ENCODE data around the gene MPRIP. TPM values are rescaled to one million over a fixed set of nuclear protein-coding genes. Genes with fewer than 3 reads are reported as not detected.
"Not testable (repeated sequence)": the region's sequence is repeated elsewhere in the genome, so short reads cannot be mapped to it uniquely, and the experiment has no call there.

Gene MPRIP
- total and polyA plus RNA-seq, 2 of the 13 experiments (the other 11 are each of a cell fraction or from before 2014, with no cell fraction given) = 50.2 to 52.4 TPM

- peak overlapping the region; percentile 49; the same call in 1 of the 2 replicates for H3K4me2 ChIP-seq (ENCODE audit: low read depth, low read length)
- H3K79me2 ChIP-seq (ENCODE audit: insufficient read depth, low read length); ATAC-seq; POLR2A ChIA-PET; H4K20me1 ChIP-seq (ENCODE audit: insufficient read depth, low read length); H3K9ac ChIP-seq (ENCODE audit: insufficient read depth, low read depth, low read length); DNase-seq (ENCODE audit: low spot score); H3K9me3 ChIP-seq (ENCODE audit: low read length); H3K36me3 ChIP-seq (replicated peaks in 1 of 2; ENCODE audit: control insufficient read depth in 1 of 2, insufficient read depth in 2 of 2, low read length in 2 of 2); CTCF ChIA-PET (ENCODE audit: low intra/inter-chr PET ratio, low total read pairs); H2AFZ ChIP-seq (ENCODE audit: low read length); H3K27ac ChIP-seq (ENCODE audit: extremely low read length, insufficient read depth, low read length); FAIRE-seq; BruUV-seq (replicated peaks); H3K4me3 ChIP-seq (replicated peaks in 1 of 3; ENCODE audit: insufficient read depth in 1 of 3, low read depth in 2 of 3, low read length in 3 of 3): not testable (repeated sequence)
- TF ChIP-seq ZNF263 (CRISPR knock-in tag; IDR thresholded peaks at IDR 0.05) (peak; percentile 70; the same call in 1 of the 2 replicates), HNRNPL (IDR thresholded peaks at IDR 0.05; ENCODE audit: low read depth, low read length) (0 out of 2 replicates have a peak, but pooled peaks have one; percentile 30)
- 31% methylated on average over 5 of the region's 14 CpGs for WGBS (ENCODE audit: low lambda C conversion rate)
- intact Hi-C loops (cut with micrococcal nuclease; ENCODE audit: unreplicated experiment) (loop anchor here (5.0 kb wide), 2 partner anchors 37 to 307 kb away; partner anchors contain the start of gene MPRIP), in situ Hi-C loops (cut with HindIII; ENCODE audit: extremely low pct_ligation_motif_present, low pct_unique_long_range_greater_than_20kb) (loop anchor here (5.0 to 10.0 kb wide), 2 partner anchors 137 to 310 kb away; no protein-coding TSS in a partner anchor)
- peaks cover 0 to 18% of the 10 kb centered on the region in 2 experiments; a peak in 4 of 5 replicates for H3K27me3 ChIP-seq (ENCODE audit: control insufficient read depth in 1 of 2, insufficient read depth in 2 of 2, low read length in 2 of 2)
- H3K4me1 ChIP-seq (ENCODE audit: insufficient read depth, low read length) = peaks cover 19% of the 10 kb centered on the region
Observed at GRCh38 chr17:17004997-17005614, 37.2 kb upstream of the MPRIP start.

GRCh38 chr17:17007891-17008290 lies 34.4 kb upstream of the MPRIP start:
- ATAC-seq; H3K9ac ChIP-seq (ENCODE audit: insufficient read depth, low read depth, low read length); H3K4me1 ChIP-seq (ENCODE audit: insufficient read depth, low read length); H3K4me2 ChIP-seq (ENCODE audit: low read depth, low read length); H3K4me3 ChIP-seq (replicated peaks in 1 of 3; ENCODE audit: insufficient read depth in 1 of 3, low read depth in 2 of 3, low read length in 3 of 3); H3K79me2 ChIP-seq (ENCODE audit: insufficient read depth, low read length); H4K20me1 ChIP-seq (ENCODE audit: insufficient read depth, low read length); H3K9me3 ChIP-seq (ENCODE audit: low read length); BruUV-seq (replicated peaks); H3K36me3 ChIP-seq (replicated peaks in 1 of 2; ENCODE audit: control insufficient read depth in 1 of 2, insufficient read depth in 2 of 2, low read length in 2 of 2); H2AFZ ChIP-seq (ENCODE audit: low read length); CTCF ChIA-PET (ENCODE audit: low intra/inter-chr PET ratio, low total read pairs); intact Hi-C loops (cut with micrococcal nuclease; ENCODE audit: unreplicated experiment); H3K27ac ChIP-seq (ENCODE audit: extremely low read length, insufficient read depth, low read length); DNase-seq (ENCODE audit: low spot score): not testable (repeated sequence)
- peak; percentile 40 for FAIRE-seq
- no CpG with 5 or more reads among the region's 6 CpGs for WGBS (ENCODE audit: low lambda C conversion rate)
- POLR2A ChIA-PET = interaction anchor here (0.6 kb wide), 1 partner anchor 36 kb away, joined by 3 read pairs; no protein-coding TSS in a partner anchor
- in situ Hi-C loops (cut with HindIII; ENCODE audit: extremely low pct_ligation_motif_present, low pct_unique_long_range_greater_than_20kb) = loop anchor here (10.0 kb wide), 1 partner anchor 307 kb away; no protein-coding TSS in a partner anchor
- peaks cover 0 to 18% of the 10 kb centered on the region in 2 experiments; a peak in 3 of 5 replicates for H3K27me3 ChIP-seq (ENCODE audit: control insufficient read depth in 1 of 2, insufficient read depth in 2 of 2, low read length in 2 of 2)

DNA sequence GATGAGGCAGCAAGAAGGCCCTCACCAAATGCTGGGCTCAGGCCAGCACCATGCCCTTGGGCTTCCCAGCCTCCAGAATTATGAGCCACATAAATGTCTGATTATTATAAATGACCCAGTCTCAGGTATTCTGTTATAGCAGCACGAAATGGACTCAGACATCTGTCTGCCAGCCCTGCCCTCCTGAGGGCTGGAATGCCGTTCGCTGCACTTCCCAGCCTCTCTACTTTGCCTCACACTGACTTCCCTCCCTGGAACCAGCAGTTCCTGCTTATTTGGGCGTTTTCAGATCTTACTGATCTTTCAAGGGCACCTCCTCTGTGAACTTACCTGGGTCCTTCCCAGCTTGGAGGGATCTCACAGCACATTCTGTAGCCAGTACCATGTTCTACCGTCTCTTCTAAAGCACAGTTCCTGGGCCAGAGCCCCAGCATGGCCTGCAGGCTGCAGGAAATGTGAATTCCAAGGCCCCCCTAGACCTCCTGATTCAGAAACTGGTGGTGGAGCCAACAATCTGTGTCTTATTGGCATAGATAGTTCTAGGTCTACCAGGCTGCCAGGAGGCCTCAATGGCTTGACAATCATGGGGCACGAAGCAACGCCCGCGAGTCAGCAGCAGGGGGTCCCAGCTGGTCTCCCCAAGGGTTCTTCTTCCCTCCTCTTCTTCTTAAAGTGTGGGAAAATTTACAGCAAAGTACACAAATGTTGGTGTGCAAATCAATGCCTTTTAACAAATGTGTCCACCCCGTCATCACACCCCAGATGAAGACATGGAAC lies 33.4 kb upstream of the MPRIP start:
- H3K27ac ChIP-seq (ENCODE audit: extremely low read length, insufficient read depth, low read length); H3K36me3 ChIP-seq (replicated peaks in 1 of 2; ENCODE audit: control insufficient read depth in 1 of 2, insufficient read depth in 2 of 2, low read length in 2 of 2); intact Hi-C loops (cut with micrococcal nuclease; ENCODE audit: unreplicated experiment); H3K4me1 ChIP-seq (ENCODE audit: insufficient read depth, low read length); H3K9me3 ChIP-seq (ENCODE audit: low read length); H4K20me1 ChIP-seq (ENCODE audit: insufficient read depth, low read length); CTCF ChIA-PET (ENCODE audit: low intra/inter-chr PET ratio, low total read pairs); H2AFZ ChIP-seq (ENCODE audit: low read length); DNase-seq (ENCODE audit: low spot score); ATAC-seq; FAIRE-seq; H3K79me2 ChIP-seq (ENCODE audit: insufficient read depth, low read length); BruUV-seq (replicated peaks); H3K4me2 ChIP-seq (ENCODE audit: low read depth, low read length); H3K4me3 ChIP-seq (replicated peaks in 1 of 3; ENCODE audit: insufficient read depth in 1 of 3, low read depth in 2 of 3, low read length in 3 of 3); H3K9ac ChIP-seq (ENCODE audit: insufficient read depth, low read depth, low read length); POLR2A ChIA-PET: not testable (repeated sequence)
- 42% methylated on average over 9 of the region's 10 CpGs for WGBS (ENCODE audit: low lambda C conversion rate)
- peaks cover 0 to 11% of the 10 kb centered on the region in 2 experiments; a peak in 3 of 5 replicates for H3K27me3 ChIP-seq (ENCODE audit: control insufficient read depth in 1 of 2, insufficient read depth in 2 of 2, low read length in 2 of 2)
- in situ Hi-C loops (cut with HindIII; ENCODE audit: extremely low pct_ligation_motif_present, low pct_unique_long_range_greater_than_20kb) = loop anchor here (10.0 kb wide), 1 partner anchor 306 kb away; no protein-coding TSS in a partner anchor
